PC-3 (cell line): ENCODE measurements around the gene PTPRR. TPM values are rescaled to one million over a fixed set of nuclear protein-coding genes. Genes with fewer than 3 reads are reported as not detected.

ENCODE experiments used
- ATAC-seq: fragments of 200-7000 bp; cut with Tn5 transposase; 2 replicates; pipeline ENCODE4 v1.9.1; 2020; ENCODE audit warnings: mild to moderate bottlenecking, moderate library complexity
- BruUV-seq: library from RNA; stranded (reverse); fragments of 400-500 nt; replicated peaks from 2 replicates; lab custom pipeline; 2021; lab: Mats Ljungman, UMichigan
- CTCF ChIA-PET: fragments of 300-600 bp; sonication (Branson Sonifier 250); formaldehyde crosslinking; loops from one replicate; lab custom pipeline; 2022; ENCODE audit warnings: antibody characterized with exemption; lab: Charles Lee
- POLR2A ChIA-PET: fragments of 300-600 bp; sonication (Branson Sonifier 250); formaldehyde crosslinking; loops from one replicate; lab custom pipeline; 2022; ENCODE audit warnings: antibody characterized with exemption; ENCODE audit not compliant: unreplicated experiment; lab: Charles Lee
- DNase-seq: peaks from one replicate; pipeline ENCODE4 v3.0.0-alpha.2; 2015
- H2AFZ ChIP-seq: fragments of 300-600 bp; sonication (generic); 2 replicates; pipeline ENCODE4 v1.6.0; 2016; ENCODE audit warnings: antibody characterized with exemption, low read length
- H3F3A ChIP-seq: fragments of 300-600 bp; sonication (generic); one replicate; pipeline ENCODE4 v1.6.0; 2017; ENCODE audit warnings: antibody characterized with exemption, low read length, control low read depth, mild to moderate bottlenecking; ENCODE audit not compliant: unreplicated experiment
- H3K27ac ChIP-seq: fragments of 300-600 bp; sonication (generic); 2 replicates; pipeline ENCODE4 v1.5.1; 2016; ENCODE audit warnings: mild to moderate bottlenecking, low read length
- H3K27me3 ChIP-seq: fragments of 300-600 bp; sonication (generic); 2 replicates; pipeline ENCODE4 v1.6.1; 2016; ENCODE audit warnings: low read length, mixed read lengths
- H3K36me3 ChIP-seq: fragments of 300-600 bp; sonication (generic); 2 replicates; pipeline ENCODE4 v1.6.1; 2016; ENCODE audit warnings: low read depth, mixed run types, low read length, mixed read lengths
- H3K4me1 ChIP-seq: fragments of 300-600 bp; sonication (generic); 2 replicates; pipeline ENCODE4 v1.5.1; 2016; ENCODE audit warnings: low read length; ENCODE audit not compliant: insufficient read depth
- H3K4me2 ChIP-seq: fragments of 300-600 bp; sonication (generic); 2 replicates; pipeline ENCODE4 v1.6.0; 2016; ENCODE audit warnings: low read length
- H3K4me3 ChIP-seq: fragments of 300-600 bp; sonication (generic); 2 replicates; pipeline ENCODE4 v1.5.1; 2016; ENCODE audit warnings: mild to moderate bottlenecking, low read length, mixed read lengths
- H3K79me2 ChIP-seq: fragments of 300-600 bp; sonication (generic); 2 replicates; pipeline ENCODE4 v1.6.1; 2017; ENCODE audit warnings: low read length, mixed read lengths
- H3K9ac ChIP-seq: fragments of 300-600 bp; sonication (generic); 2 replicates; pipeline ENCODE4 v1.6.0; 2016; ENCODE audit warnings: mild to moderate bottlenecking, low read length
- H3K9me2 ChIP-seq: fragments of 300-600 bp; sonication (generic); replicated peaks from 2 replicates; pipeline ENCODE4 v1.6.1; 2016; ENCODE audit warnings: mixed run types, low read length, mixed read lengths
- H3K9me3 ChIP-seq: fragments of 300-600 bp; sonication (generic); 2 replicates; pipeline ENCODE4 v1.6.1; 2016; ENCODE audit warnings: low read length, mixed read lengths
- H4K20me1 ChIP-seq: fragments of 300-600 bp; sonication (generic); 2 replicates; pipeline ENCODE4 v1.6.1; 2016; ENCODE audit warnings: low read length, mixed read lengths
- EZH2 ChIP-seq: fragments of 300-600 bp; sonication (generic); IDR thresholded peaks from one replicate; pipeline ENCODE4 v1.6.1; 2017; ENCODE audit warnings: antibody characterized with exemption, mild to moderate bottlenecking, low read length; ENCODE audit not compliant: unreplicated experiment
- EZH2phosphoT487 ChIP-seq: fragments of 300-600 bp; sonication (generic); IDR thresholded peaks from 2 replicates; pipeline ENCODE4 v1.6.1; 2018; ENCODE audit warnings: mild to moderate bottlenecking, antibody characterized with exemption, low read length, borderline replicate concordance
- intact Hi-C: fragments of 100-400 bp; cut with micrococcal nuclease; formaldehyde crosslinking; loops from 2 replicates; pipeline ENCODE4 v1.9.0; 2023
- total RNA-seq: library from RNA; depleted of rRNA; stranded (reverse); fragments of >200 nt; gene quantifications from 2 replicates; pipeline ENCODE4 v1.2.3, GENCODE V29; 2014
- TF ChIP-seq, protein P1 (sequence below): fragments of 300-600 bp; sonication (generic); conservative IDR thresholded peaks from 2 replicates; pipeline ENCODE4 v1.5.1; 2017; ENCODE audit warnings: antibody characterized with exemption, low read depth, mild to moderate bottlenecking, low read length

The PTPRR gene
- total RNA-seq, 1 experiment from 2014 or later = 3.1 TPM

DNA sequence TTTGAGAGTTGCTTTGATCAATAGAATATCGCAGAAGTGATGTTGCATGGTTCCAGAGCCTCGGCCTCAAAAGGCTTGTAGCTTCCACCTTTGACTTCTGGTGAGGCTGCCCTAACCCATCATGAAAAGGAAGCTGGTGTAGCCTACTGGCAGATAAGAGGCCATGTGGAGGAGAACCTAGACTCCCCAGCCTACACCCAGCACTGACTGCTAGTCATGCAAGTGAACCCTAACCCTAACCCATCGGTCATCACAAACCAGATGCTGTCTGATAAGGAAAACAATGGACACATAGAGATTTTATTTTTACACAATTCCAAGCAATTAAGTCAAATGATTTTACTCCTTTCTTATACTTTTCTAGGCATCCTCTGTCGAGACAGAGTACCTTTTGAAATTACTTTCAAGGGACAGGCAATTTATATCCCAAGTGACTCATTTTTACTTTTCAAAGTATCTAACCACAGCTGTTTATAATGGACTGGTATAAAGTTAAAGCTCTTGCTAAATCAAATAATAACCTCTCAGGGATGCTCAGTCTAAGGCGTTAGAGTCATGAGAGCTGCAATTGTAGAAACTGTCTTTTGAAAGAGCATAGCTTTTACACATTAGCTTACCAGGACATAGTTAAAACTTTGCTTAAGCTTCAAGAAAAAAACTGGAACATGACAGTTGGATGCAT is 300.9 kb downstream of the PTPRR start:
- H3K27me3 ChIP-seq = no peaks in the 10 kb centered on the region
- H3K4me1 ChIP-seq = 0 out of 2 replicates have a peak, but pooled peaks cover 3% of the 10 kb centered on the region
- peak; percentile 15 for DNase-seq
- no peaks in the 10 kb centered on the region for H3K9me2 ChIP-seq
- peak; percentile 60 for ATAC-seq
- no TSS peak for BruUV-seq
- no peak overlapping the region for H3K27ac ChIP-seq
- no peaks in the 10 kb centered on the region for H4K20me1 ChIP-seq
- TF ChIP-seq, protein P1, sequence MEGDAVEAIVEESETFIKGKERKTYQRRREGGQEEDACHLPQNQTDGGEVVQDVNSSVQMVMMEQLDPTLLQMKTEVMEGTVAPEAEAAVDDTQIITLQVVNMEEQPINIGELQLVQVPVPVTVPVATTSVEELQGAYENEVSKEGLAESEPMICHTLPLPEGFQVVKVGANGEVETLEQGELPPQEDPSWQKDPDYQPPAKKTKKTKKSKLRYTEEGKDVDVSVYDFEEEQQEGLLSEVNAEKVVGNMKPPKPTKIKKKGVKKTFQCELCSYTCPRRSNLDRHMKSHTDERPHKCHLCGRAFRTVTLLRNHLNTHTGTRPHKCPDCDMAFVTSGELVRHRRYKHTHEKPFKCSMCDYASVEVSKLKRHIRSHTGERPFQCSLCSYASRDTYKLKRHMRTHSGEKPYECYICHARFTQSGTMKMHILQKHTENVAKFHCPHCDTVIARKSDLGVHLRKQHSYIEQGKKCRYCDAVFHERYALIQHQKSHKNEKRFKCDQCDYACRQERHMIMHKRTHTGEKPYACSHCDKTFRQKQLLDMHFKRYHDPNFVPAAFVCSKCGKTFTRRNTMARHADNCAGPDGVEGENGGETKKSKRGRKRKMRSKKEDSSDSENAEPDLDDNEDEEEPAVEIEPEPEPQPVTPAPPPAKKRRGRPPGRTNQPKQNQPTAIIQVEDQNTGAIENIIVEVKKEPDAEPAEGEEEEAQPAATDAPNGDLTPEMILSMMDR = no peak
- TF ChIP-seq EZH2phosphoT487 = no peak
- TF ChIP-seq EZH2 = no peak
- no peak overlapping the region for H3K9ac ChIP-seq
- no peaks in the 10 kb centered on the region for H3F3A ChIP-seq
- no peak overlapping the region for H2AFZ ChIP-seq
- H3K4me2 ChIP-seq = no peak overlapping the region
- ChIA-PET CTCF (interaction anchor here (1.6 kb wide), 1 partner anchor 20 kb away, joined by 3 read pairs; no protein-coding TSS in a partner anchor), POLR2A (interaction anchor here (0.6 to 0.7 kb wide), 2 partner anchors 217 to 252 kb away, joined by 3 to 6 read pairs; no protein-coding TSS in a partner anchor)
- H3K79me2 ChIP-seq = no peaks in the 10 kb centered on the region
- no peaks in the 10 kb centered on the region for H3K9me3 ChIP-seq
- intact Hi-C loops = no loop called here
- no peaks in the 10 kb centered on the region for H3K36me3 ChIP-seq
- H3K4me3 ChIP-seq = no peak overlapping the region

DNA sequence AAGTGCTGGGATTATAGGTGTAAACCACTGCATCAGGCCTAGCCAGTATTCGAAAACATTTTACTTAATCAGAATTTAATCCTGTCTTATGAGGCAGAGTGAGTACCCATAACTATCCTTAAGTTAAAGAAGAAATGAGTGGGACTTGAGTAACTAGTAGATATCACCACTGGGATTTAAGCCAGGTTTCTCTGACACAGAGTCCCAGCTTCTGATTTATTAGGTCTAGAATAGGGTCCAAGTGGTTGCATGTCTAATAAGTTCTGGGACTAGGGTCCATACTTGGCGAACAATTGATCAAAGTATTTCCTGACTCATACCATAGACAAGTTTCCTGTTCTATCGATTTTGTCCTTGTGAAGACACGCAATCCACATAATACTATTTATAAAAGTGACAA is 302.2 kb downstream of the PTPRR start:
- Histone ChIP-seq H3K9me3 (no peaks in the 10 kb centered on the region), H3K27me3 (no peaks in the 10 kb centered on the region), H3K4me2 (no peak overlapping the region), H4K20me1 (no peaks in the 10 kb centered on the region), H3F3A (no peaks in the 10 kb centered on the region), H3K36me3 (no peaks in the 10 kb centered on the region), H2AFZ (no peak overlapping the region), H3K27ac (no peak overlapping the region), H3K9me2 (no peaks in the 10 kb centered on the region), H3K4me3 (no peak overlapping the region), H3K4me1 (0 out of 2 replicates have a peak, but pooled peaks cover 3% of the 10 kb centered on the region), H3K79me2 (no peaks in the 10 kb centered on the region), H3K9ac (no peak overlapping the region)
- CTCF ChIA-PET = no interaction called here
- BruUV-seq = no TSS peak
- TF ChIP-seq EZH2 = no peak
- no peak for TF ChIP-seq EZH2phosphoT487
- TF ChIP-seq, protein P1 = no peak
- DNase-seq (no peak), ATAC-seq (no peak)
- intact Hi-C loops = no loop called here
- POLR2A ChIA-PET = no interaction called here

- H3K27ac ChIP-seq = no peak overlapping the region
- no peaks in the 10 kb centered on the region for H3F3A ChIP-seq
- no peaks in the 10 kb centered on the region for H3K9me2 ChIP-seq
- H3K79me2 ChIP-seq = no peaks in the 10 kb centered on the region
- CTCF ChIA-PET = no interaction called here
- no peak overlapping the region for H3K4me3 ChIP-seq
- intact Hi-C loops = no loop called here
- no peak overlapping the region for H2AFZ ChIP-seq
- ATAC-seq (no peak), DNase-seq (no peak)
- BruUV-seq = no TSS peak
- H3K4me2 ChIP-seq = no peak overlapping the region
- H3K27me3 ChIP-seq = no peaks in the 10 kb centered on the region
- no peak overlapping the region for H3K9ac ChIP-seq
- TF ChIP-seq EZH2 (no peak), EZH2phosphoT487 (no peak)
- TF ChIP-seq, protein P1 = no peak
- H3K36me3 ChIP-seq = no peaks in the 10 kb centered on the region
- H3K9me3 ChIP-seq = no peaks in the 10 kb centered on the region
- H4K20me1 ChIP-seq = no peaks in the 10 kb centered on the region
- 0 out of 2 replicates have a peak, but pooled peaks cover 3% of the 10 kb centered on the region for H3K4me1 ChIP-seq
- POLR2A ChIA-PET = no interaction called here
Measured at GRCh38 chr12:70617450-70617849, 303.1 kb downstream of the PTPRR start.
